Hepatocyte (in vitro differentiated cells): ENCODE results near the gene MIOX. TPM values are rescaled to one million over a fixed set of nuclear protein-coding genes. Genes with fewer than 3 reads are reported as not detected.

Experiments
- DNase-seq: peaks from one replicate; pipeline ENCODE4 v3.0.0-alpha.2; 2016; ENCODE audit warnings: low spot score
- H2AFZ ChIP-seq: fragments of 200-600 bp; sonication (generic); 2 replicates; pipeline ENCODE4 v1.6.0; 2016; ENCODE audit warnings: antibody characterized with exemption, mild to moderate bottlenecking
- H3K27ac ChIP-seq: fragments of 200-600 bp; sonication (generic); 2 replicates; pipeline ENCODE4 v1.5.1; 2016; ENCODE audit warnings: mild to moderate bottlenecking
- H3K27me3 ChIP-seq: fragments of 200-600 bp; sonication (generic); 2 replicates; pipeline ENCODE4 v1.6.1; 2016
- H3K36me3 ChIP-seq: fragments of 200-600 bp; sonication (generic); replicated peaks from 2 replicates; pipeline ENCODE4 v1.5.1; 2016; ENCODE audit warnings: low read depth; ENCODE audit not compliant: insufficient read depth
- H3K4me1 ChIP-seq: fragments of 200-600 bp; sonication (generic); 2 replicates; pipeline ENCODE4 v1.5.1; 2016; ENCODE audit warnings: mild to moderate bottlenecking, moderate library complexity; ENCODE audit not compliant: insufficient read depth
- H3K4me2 ChIP-seq: fragments of 200-600 bp; sonication (generic); 2 replicates; pipeline ENCODE4 v1.6.0; 2016
- H3K4me3 ChIP-seq: fragments of 200-600 bp; sonication (generic); 2 replicates; pipeline ENCODE4 v1.5.1; 2016; ENCODE audit warnings: mild to moderate bottlenecking
- H3K79me2 ChIP-seq: fragments of 200-600 bp; sonication (generic); 2 replicates; pipeline ENCODE4 v1.6.0; 2017; ENCODE audit warnings: mild to moderate bottlenecking
- H3K9me2 ChIP-seq: fragments of 200-600 bp; sonication (generic); replicated peaks from 2 replicates; pipeline ENCODE4 v1.6.0; 2017; ENCODE audit warnings: mild to moderate bottlenecking; ENCODE audit not compliant: insufficient read depth
- H3K9me3 ChIP-seq: fragments of 200-600 bp; sonication (generic); 2 replicates; pipeline ENCODE4 v1.5.1; 2016; ENCODE audit warnings: low read depth, mild to moderate bottlenecking
- H4K20me1 ChIP-seq: fragments of 200-600 bp; sonication (generic); 2 replicates; pipeline ENCODE4 v1.6.0; 2016; ENCODE audit warnings: mild to moderate bottlenecking; ENCODE audit not compliant: insufficient read depth, poor library complexity, severe bottlenecking
- CTCF ChIP-seq: fragments of 200-600 bp; sonication (generic); IDR thresholded peaks from 2 replicates; pipeline ENCODE4 v1.5.1; 2016; ENCODE audit warnings: antibody characterized with exemption, mild to moderate bottlenecking; ENCODE audit not compliant: poor library complexity
- EZH2 ChIP-seq: fragments of 200-600 bp; sonication (generic); IDR thresholded peaks from 2 replicates; pipeline ENCODE4 v1.6.1; 2016; ENCODE audit warnings: antibody characterized with exemption, mild to moderate bottlenecking, borderline replicate concordance
- EZH2phosphoT487 ChIP-seq: fragments of 200-600 bp; sonication (generic); IDR thresholded peaks from one replicate; pipeline ENCODE4 v1.6.1; 2018; ENCODE audit warnings: antibody characterized with exemption, mild to moderate bottlenecking, low read depth, moderate library complexity; ENCODE audit not compliant: unreplicated experiment, severe bottlenecking
- WGBS: methylation state at CpG from one replicate; pipeline ENCODE4 v1.1.6; 2016; ENCODE audit warnings: low lambda C conversion rate; ENCODE audit errors: missing lambda C conversion rate; 5-methylcytosine and 5-hydroxymethylcytosine counted together
- polyA plus RNA-seq: library from polyadenylated mRNA; unstranded; fragments of >200 nt; fragmentation: Nextera tagmentation; extraction: Ambion mirVana; gene quantifications from 2 replicates; pipeline ENCODE4 v1.2.1, GENCODE V29; 2016
- total RNA-seq: library from RNA; depleted of rRNA; stranded (reverse); fragments of >200 nt; gene quantifications from 2 replicates; pipeline ENCODE4 v1.2.3, GENCODE V29; 2014

MIOX gene
- total and polyA plus RNA-seq, 2 experiments from 2014 or later, result not detected

- Histone ChIP-seq H2AFZ (no peak overlapping the region), H3K27ac (no peak overlapping the region), H3K9me3 (no peaks in the 10 kb centered on the region), H3K36me3 (no peaks in the 10 kb centered on the region), H3K4me2 (no peak overlapping the region), H3K9me2 (no peaks in the 10 kb centered on the region), H3K4me3 (no peak overlapping the region), H3K79me2 (peaks cover 34% of the 10 kb centered on the region), H4K20me1 (no peaks in the 10 kb centered on the region), H3K4me1 (peaks cover 14% of the 10 kb centered on the region), H3K27me3 (no peaks in the 10 kb centered on the region)
- peak; percentile 3 for DNase-seq
- TF ChIP-seq CTCF, result no peak
- 96% methylated on average over 8 of the region's 14 CpGs for WGBS
Measured at GRCh38 chr22:50505276-50505775, 18.7 kb downstream of the MIOX start.

GRCh38 chr22:50505776-50506610 lies 19.3 kb downstream of the MIOX start:
- no peak for TF ChIP-seq EZH2
- TF ChIP-seq CTCF, result no peak
- no peak for TF ChIP-seq EZH2phosphoT487
- H3K36me3 ChIP-seq, result no peaks in the 10 kb centered on the region
- WGBS, result 95% methylated on average over 35 of the region's 41 CpGs
- H3K27me3 ChIP-seq, result no peaks in the 10 kb centered on the region
- peaks cover 14% of the 10 kb centered on the region for H3K4me1 ChIP-seq
- no peaks in the 10 kb centered on the region for H3K9me2 ChIP-seq
- peak overlapping the region; percentile 96 for H3K4me2 ChIP-seq
- no peak overlapping the region for H3K27ac ChIP-seq
- DNase-seq, result peak; percentile 7
- no peaks in the 10 kb centered on the region for H4K20me1 ChIP-seq
- H3K4me3 ChIP-seq, result no peak overlapping the region
- no peaks in the 10 kb centered on the region for H3K9me3 ChIP-seq
- H2AFZ ChIP-seq, result no peak overlapping the region
- peaks cover 41% of the 10 kb centered on the region for H3K79me2 ChIP-seq

- H3K4me3 ChIP-seq, result peak overlapping the region; percentile 99
- H2AFZ ChIP-seq, result peak overlapping the region; percentile 100
- no peaks in the 10 kb centered on the region for H3K27me3 ChIP-seq
- no peaks in the 10 kb centered on the region for H3K9me3 ChIP-seq
- no peak for TF ChIP-seq CTCF
- peaks cover 47% of the 10 kb centered on the region for H3K79me2 ChIP-seq
- no peaks in the 10 kb centered on the region for H3K36me3 ChIP-seq
- peaks cover 14% of the 10 kb centered on the region for H3K4me1 ChIP-seq
- no peaks in the 10 kb centered on the region for H4K20me1 ChIP-seq
- H3K4me2 ChIP-seq, result peak overlapping the region; percentile 96
- H3K9me2 ChIP-seq, result no peaks in the 10 kb centered on the region
- peak; percentile 34 for DNase-seq
- H3K27ac ChIP-seq, result peak overlapping the region; percentile 90
- WGBS, result 45% methylated on average over 21 of the region's 21 CpGs
Measured at GRCh38 chr22:50506611-50507420, 20.2 kb downstream of the MIOX start.
